Measurements from ENCODE around the gene GMPR.

- no peak for TF ChIP-seq PATZ1 (CRISPR knock-in tag; IDR thresholded peaks at IDR 0.05; ENCODE audit: borderline replicate concordance)
- no peak for TF ChIP-seq TOX (CRISPR knock-in tag; IDR thresholded peaks at IDR 0.05; ENCODE audit: borderline replicate concordance)
Observed at GRCh38 chr6:16270178-16270794, 31.9 kb downstream of the GMPR start.
